RWPE2 (cell line): ENCODE measurements around the gene TRIM71.

Source experiments
- ATAC-seq: fragments of 200-7000 bp; cut with Tn5 transposase; 3 replicates; pipeline ENCODE4 v1.9.1; 2021; ENCODE audit warnings: low read depth
- DNase-seq: peaks from one replicate; pipeline ENCODE4 v3.0.0-alpha.2; 2020; ENCODE audit warnings: low spot score
- H3K27ac ChIP-seq: fragments of 450-650 bp; 2 replicates; pipeline ENCODE4 v1.5.1; 2017; ENCODE audit warnings: mild to moderate bottlenecking; ENCODE audit not compliant: poor library complexity, severe bottlenecking
- H3K27me3 ChIP-seq: fragments of 250-450 bp; sonication (Bioruptor Pico); 2 replicates; pipeline ENCODE4 v1.5.1; 2021; ENCODE audit warnings: mild to moderate bottlenecking, moderate library complexity; ENCODE audit not compliant: insufficient read depth, poor library complexity, severe bottlenecking
- H3K36me3 ChIP-seq: fragments of 250-450 bp; sonication (Bioruptor Pico); 2 replicates; pipeline ENCODE4 v1.5.1; 2020; ENCODE audit warnings: low read depth, mild to moderate bottlenecking, moderate library complexity
- H3K4me1 ChIP-seq: fragments of 250-450 bp; sonication (Bioruptor Pico); 2 replicates; pipeline ENCODE4 v1.5.1; 2021; ENCODE audit warnings: mild to moderate bottlenecking, moderate library complexity; ENCODE audit not compliant: insufficient read depth, poor library complexity, severe bottlenecking
- H3K4me3 ChIP-seq: fragments of 250-450 bp; sonication (Bioruptor Pico); 2 replicates; pipeline ENCODE4 v1.5.1; 2021; ENCODE audit warnings: mild to moderate bottlenecking, moderate library complexity; ENCODE audit not compliant: severe bottlenecking
- H3K9me3 ChIP-seq: fragments of 250-450 bp; sonication (Bioruptor Pico); 2 replicates; pipeline ENCODE4 v1.5.1; 2021; ENCODE audit warnings: mild to moderate bottlenecking, moderate library complexity; ENCODE audit not compliant: severe bottlenecking
- CTCF ChIP-seq: fragments of 450-650 bp; IDR thresholded peaks from one replicate; pipeline ENCODE4 v1.5.1; 2017; ENCODE audit warnings: mild to moderate bottlenecking, moderate library complexity; ENCODE audit not compliant: poor library complexity, severe bottlenecking

TRIM71 gene

GRCh38 chr3:32847528-32847927, 29.7 kb downstream of the TRIM71 start:
- ATAC-seq (no peak), DNase-seq (no peak)
- Histone ChIP-seq H3K36me3 (no peaks in the 10 kb centered on the region), H3K9me3 (no peaks in the 10 kb centered on the region), H3K27me3 (no peaks in the 10 kb centered on the region), H3K4me3 (no peak overlapping the region), H3K27ac (no peak overlapping the region), H3K4me1 (no peaks in the 10 kb centered on the region)
- no peak for TF ChIP-seq CTCF

GRCh38 chr3:32848215-32848614, 30.4 kb downstream of the TRIM71 start:
- DNase-seq (no peak), ATAC-seq (no peak)
- Histone ChIP-seq H3K27ac (no peak overlapping the region), H3K36me3 (no peaks in the 10 kb centered on the region), H3K27me3 (no peaks in the 10 kb centered on the region), H3K4me1 (no peaks in the 10 kb centered on the region), H3K9me3 (no peaks in the 10 kb centered on the region), H3K4me3 (no peak overlapping the region)
- no peak for TF ChIP-seq CTCF

GRCh38 chr3:32849046-32849445, 31.2 kb downstream of the TRIM71 start:
- Histone ChIP-seq H3K36me3 (no peaks in the 10 kb centered on the region), H3K4me1 (no peaks in the 10 kb centered on the region), H3K27ac (no peak overlapping the region), H3K27me3 (no peaks in the 10 kb centered on the region), H3K4me3 (no peak overlapping the region), H3K9me3 (no peaks in the 10 kb centered on the region)
- no peak for DNase-seq
- TF ChIP-seq CTCF, result no peak
- ATAC-seq, result no peak

- no peaks in the 10 kb centered on the region for H3K36me3 ChIP-seq
- ATAC-seq (no peak), DNase-seq (no peak)
- no peak for TF ChIP-seq CTCF
- no peaks in the 10 kb centered on the region for H3K9me3 ChIP-seq
- H3K27me3 ChIP-seq, result no peaks in the 10 kb centered on the region
- no peak overlapping the region for H3K27ac ChIP-seq
- no peak overlapping the region for H3K4me3 ChIP-seq
- no peaks in the 10 kb centered on the region for H3K4me1 ChIP-seq
Measured at GRCh38 chr3:32850226-32850625, 32.4 kb downstream of the TRIM71 start.

- H3K4me3 ChIP-seq, result no peak overlapping the region
- no peaks in the 10 kb centered on the region for H3K27me3 ChIP-seq
- H3K9me3 ChIP-seq, result no peaks in the 10 kb centered on the region
- ATAC-seq (no peak), DNase-seq (no peak)
- H3K36me3 ChIP-seq, result no peaks in the 10 kb centered on the region
- H3K4me1 ChIP-seq, result no peaks in the 10 kb centered on the region
- no peak for TF ChIP-seq CTCF
- no peak overlapping the region for H3K27ac ChIP-seq
Measured at GRCh38 chr3:32850636-32851035, 32.8 kb downstream of the TRIM71 start.
